Activated B cell treated with CpG ODN at 0.5 μM for 24 hours (primary cell): ENCODE measurements around the gene GRID2. TPM values are rescaled to one million over a fixed set of nuclear protein-coding genes. Genes with fewer than 3 reads are reported as not detected.

Experiments used
- ATAC-seq: fragments of 200-7000 bp; cut with Tn5 transposase; one replicate; pipeline ENCODE4 v1.10.0; 2021; ENCODE audit warnings: low read depth, mild to moderate bottlenecking, moderate library complexity
- CTCF ChIA-PET: fragments of 350-600 bp; sonication (Branson Sonifier 250); formaldehyde crosslinking; loops from one replicate; lab custom pipeline; 2021; ENCODE audit warnings: antibody characterized with exemption; lab: Charles Lee
- POLR2A ChIA-PET: fragments of 350-600 bp; sonication (Branson Sonifier 250); formaldehyde crosslinking; loops from one replicate; lab custom pipeline; 2021; ENCODE audit warnings: antibody characterized with exemption; lab: Charles Lee
- DNase-seq: peaks from one replicate; pipeline ENCODE4 v3.0.0; 2022
- H3K27ac Mint-ChIP-seq: one replicate; pipeline ENCODE4 v1.8.0; 2020; ENCODE audit warnings: mixed read lengths
- H3K27me3 Mint-ChIP-seq: one replicate; pipeline ENCODE4 v1.8.0; 2021; ENCODE audit warnings: mixed read lengths
- H3K36me3 Mint-ChIP-seq: one replicate; pipeline ENCODE4 v1.8.0; 2021; ENCODE audit warnings: low read depth, mixed read lengths
- H3K4me1 Mint-ChIP-seq: one replicate; pipeline ENCODE4 v1.8.0; 2021; ENCODE audit warnings: mixed read lengths
- H3K4me3 Mint-ChIP-seq: one replicate; pipeline ENCODE4 v1.8.0; 2020; ENCODE audit warnings: mild to moderate bottlenecking, mixed read lengths
- H3K9me3 Mint-ChIP-seq: one replicate; pipeline ENCODE4 v1.8.0; 2020; ENCODE audit warnings: mixed read lengths
- CTCF ChIP-seq: fragments of 200-600 bp; IDR thresholded peaks from one replicate; pipeline ENCODE4 v1.8.0; 2022; ENCODE audit warnings: antibody characterized with exemption, mild to moderate bottlenecking
- intact Hi-C: fragments of 100-400 bp; cut with micrococcal nuclease; formaldehyde crosslinking; loops from one replicate; pipeline ENCODE4 v1.15.1; 2024
- total RNA-seq: library from RNA; stranded (reverse); gene quantifications from 2 replicates; pipeline ENCODE4 v1.2.3, GENCODE V29; 2022

Gene GRID2
- total RNA-seq, 1 donor from 2014 or later = not detected

- Mint-ChIP-seq H3K4me1 (no peaks in the 10 kb centered on the region), H3K4me3 (no peak overlapping the region), H3K36me3 (no peaks in the 10 kb centered on the region), H3K27me3 (no peaks in the 10 kb centered on the region), H3K9me3 (peaks cover 5% of the 10 kb centered on the region), H3K27ac (no peak overlapping the region)
- no peak for TF ChIP-seq CTCF
- intact Hi-C loops = no loop called here
- CTCF ChIA-PET = no interaction called here
- DNase-seq = no peak
- POLR2A ChIA-PET = no interaction called here
- ATAC-seq = no peak
Measured at GRCh38 chr4:93478805-93479204, 1175.0 kb downstream of the GRID2 start.

- POLR2A ChIA-PET = no interaction called here
- H3K9me3 Mint-ChIP-seq = peaks cover 5% of the 10 kb centered on the region
- no peak overlapping the region for H3K27ac Mint-ChIP-seq
- no peak for ATAC-seq
- no peak for TF ChIP-seq CTCF
- H3K36me3 Mint-ChIP-seq = no peaks in the 10 kb centered on the region
- CTCF ChIA-PET = no interaction called here
- intact Hi-C loops = no loop called here
- no peaks in the 10 kb centered on the region for H3K27me3 Mint-ChIP-seq
- DNase-seq = no peak
- H3K4me3 Mint-ChIP-seq = no peak overlapping the region
- no peaks in the 10 kb centered on the region for H3K4me1 Mint-ChIP-seq
Measured at GRCh38 chr4:93480452-93480851, 1176.7 kb downstream of the GRID2 start.

- Mint-ChIP-seq H3K27ac (no peak overlapping the region), H3K36me3 (no peaks in the 10 kb centered on the region), H3K27me3 (no peaks in the 10 kb centered on the region), H3K9me3 (peaks cover 8% of the 10 kb centered on the region), H3K4me1 (no peaks in the 10 kb centered on the region), H3K4me3 (no peak overlapping the region)
- intact Hi-C loops = no loop called here
- no peak for ATAC-seq
- ChIA-PET CTCF (no interaction called here), POLR2A (no interaction called here)
- no peak for TF ChIP-seq CTCF
- DNase-seq = no peak
Measured at GRCh38 chr4:93495346-93495745, 1191.6 kb downstream of the GRID2 start.

- no peaks in the 10 kb centered on the region for H3K36me3 Mint-ChIP-seq
- no peak for DNase-seq
- H3K27me3 Mint-ChIP-seq = no peaks in the 10 kb centered on the region
- intact Hi-C loops = no loop called here
- peaks cover 6% of the 10 kb centered on the region for H3K9me3 Mint-ChIP-seq
- H3K27ac Mint-ChIP-seq = no peak overlapping the region
- no peak for TF ChIP-seq CTCF
- CTCF ChIA-PET = no interaction called here
- no peak overlapping the region for H3K4me3 Mint-ChIP-seq
- no peaks in the 10 kb centered on the region for H3K4me1 Mint-ChIP-seq
- POLR2A ChIA-PET = no interaction called here
- ATAC-seq = no peak
Measured at GRCh38 chr4:93501244-93501643, 1197.5 kb downstream of the GRID2 start.

GRCh38 chr4:93501946-93502345, 1198.2 kb downstream of the GRID2 start:
- no peak for ATAC-seq
- no peaks in the 10 kb centered on the region for H3K36me3 Mint-ChIP-seq
- peaks cover 6% of the 10 kb centered on the region for H3K9me3 Mint-ChIP-seq
- ChIA-PET CTCF (no interaction called here), POLR2A (no interaction called here)
- intact Hi-C loops = no loop called here
- no peak for TF ChIP-seq CTCF
- H3K4me1 Mint-ChIP-seq = no peaks in the 10 kb centered on the region
- H3K4me3 Mint-ChIP-seq = no peak overlapping the region
- H3K27me3 Mint-ChIP-seq = no peaks in the 10 kb centered on the region
- no peak overlapping the region for H3K27ac Mint-ChIP-seq
- no peak for DNase-seq
